Spleen (tissue), 7 donors: ENCODE measurements around the gene BAHD1.

ENCODE experiments used
- POLR2A ChIP-seq, 3 donors: fragments of 450-650 bp; IDR thresholded peaks; one replicate each; pipeline ENCODE4 v1.5.1; 2017; ENCODE audit warnings: antibody characterized with exemption in 3 of 3, mild to moderate bottlenecking in 1 of 3
- POLR2AphosphoS5 ChIP-seq, 3 donors: sonication (generic); formaldehyde crosslinking; IDR thresholded peaks; one replicate each; pipeline ENCODE4 v1.5.1; 2017; ENCODE audit warnings: antibody characterized with exemption in 3 of 3
- TF ChIP-seq, protein P1 (sequence below), 11 experiments: fragments of 200-600 bp in 7 of 11; fragments of 450-650 bp in 4 of 11; sonication (generic) in 4 of 11; IDR thresholded peaks in 8 of 11; conservative IDR thresholded peaks in 3 of 11; 1 replicate in 7 of 11; 2 replicates in 4 of 11; pipeline versions ENCODE4 v1.4.0 to v1.8.0; 2016 to 2021; ENCODE audit warnings: antibody characterized with exemption in 11 of 11, inconsistent platforms in 4 of 11, mild to moderate bottlenecking in 1 of 11
- donor health status: DM: no; HTN: no; CAD: no; lungs with moderate emphysema.
- donor health status: DM: no; HTN: no; CAD: no.
- donor health status: DM: no; HTN: no; CAD: no.

DNA sequence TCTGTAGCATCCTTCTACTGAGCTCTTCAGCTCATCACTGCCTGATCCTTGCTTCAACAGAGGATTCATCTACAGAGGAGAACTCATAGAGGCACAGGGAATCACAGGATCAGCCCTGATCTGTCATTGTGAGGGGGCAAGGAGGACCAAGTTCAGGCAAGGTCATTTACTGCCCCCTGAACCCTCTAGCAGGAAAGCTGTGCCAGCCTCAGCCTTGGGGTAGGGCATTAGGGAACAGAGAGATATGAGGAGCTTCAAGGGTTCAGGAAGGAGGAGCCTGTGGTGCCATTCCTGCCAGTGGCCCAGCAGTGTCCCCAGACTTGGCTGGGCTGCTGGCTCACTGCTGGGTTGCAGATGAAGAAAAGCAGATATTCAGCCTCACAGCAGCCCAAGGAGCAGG lies 38.3 kb downstream of the BAHD1 start:
- TF ChIP-seq, protein P1, sequence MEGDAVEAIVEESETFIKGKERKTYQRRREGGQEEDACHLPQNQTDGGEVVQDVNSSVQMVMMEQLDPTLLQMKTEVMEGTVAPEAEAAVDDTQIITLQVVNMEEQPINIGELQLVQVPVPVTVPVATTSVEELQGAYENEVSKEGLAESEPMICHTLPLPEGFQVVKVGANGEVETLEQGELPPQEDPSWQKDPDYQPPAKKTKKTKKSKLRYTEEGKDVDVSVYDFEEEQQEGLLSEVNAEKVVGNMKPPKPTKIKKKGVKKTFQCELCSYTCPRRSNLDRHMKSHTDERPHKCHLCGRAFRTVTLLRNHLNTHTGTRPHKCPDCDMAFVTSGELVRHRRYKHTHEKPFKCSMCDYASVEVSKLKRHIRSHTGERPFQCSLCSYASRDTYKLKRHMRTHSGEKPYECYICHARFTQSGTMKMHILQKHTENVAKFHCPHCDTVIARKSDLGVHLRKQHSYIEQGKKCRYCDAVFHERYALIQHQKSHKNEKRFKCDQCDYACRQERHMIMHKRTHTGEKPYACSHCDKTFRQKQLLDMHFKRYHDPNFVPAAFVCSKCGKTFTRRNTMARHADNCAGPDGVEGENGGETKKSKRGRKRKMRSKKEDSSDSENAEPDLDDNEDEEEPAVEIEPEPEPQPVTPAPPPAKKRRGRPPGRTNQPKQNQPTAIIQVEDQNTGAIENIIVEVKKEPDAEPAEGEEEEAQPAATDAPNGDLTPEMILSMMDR (IDR thresholded peaks at IDR 0.05 in 8 of 11, conservative IDR thresholded peaks at IDR 0.05 in 3 of 11), result no peak
- TF ChIP-seq POLR2A (IDR thresholded peaks at IDR 0.05) (no peak), POLR2AphosphoS5 (IDR thresholded peaks at IDR 0.05) (no peak)
